ENCODE data around the gene SLC5A1. TPM values are rescaled to one million over a fixed set of nuclear protein-coding genes. Genes with fewer than 3 reads are reported as not detected.

SLC5A1 gene
- not detected in 2 replicates for total RNA-seq

DNA sequence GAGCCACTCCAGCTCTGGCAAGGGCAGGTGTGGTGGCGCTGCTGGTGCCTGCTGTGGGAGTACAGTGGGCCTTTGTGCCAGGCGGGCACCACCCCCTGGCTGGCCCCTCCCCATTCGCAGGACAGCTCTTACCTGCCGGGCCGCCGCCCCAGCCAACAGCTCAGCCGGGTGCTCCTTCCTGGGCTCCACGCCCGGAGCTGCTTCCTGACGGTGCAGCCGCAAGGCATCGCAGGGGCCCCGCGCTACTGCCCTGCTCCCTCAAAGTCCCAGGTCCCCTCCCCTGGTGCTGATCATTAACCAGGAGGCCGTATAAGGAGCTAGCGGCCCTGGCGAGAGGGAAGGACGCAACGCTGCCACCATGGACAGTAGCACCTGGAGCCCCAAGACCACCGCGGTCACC lies at the start of gene SLC5A1:
Gene SLC5A1, plus strand, starts transcription at position 338 of the 400 bp plus-strand sequence. Its CDS starts 21 bp downstream, at position 359.
- DNase-seq: no peak

DNA sequence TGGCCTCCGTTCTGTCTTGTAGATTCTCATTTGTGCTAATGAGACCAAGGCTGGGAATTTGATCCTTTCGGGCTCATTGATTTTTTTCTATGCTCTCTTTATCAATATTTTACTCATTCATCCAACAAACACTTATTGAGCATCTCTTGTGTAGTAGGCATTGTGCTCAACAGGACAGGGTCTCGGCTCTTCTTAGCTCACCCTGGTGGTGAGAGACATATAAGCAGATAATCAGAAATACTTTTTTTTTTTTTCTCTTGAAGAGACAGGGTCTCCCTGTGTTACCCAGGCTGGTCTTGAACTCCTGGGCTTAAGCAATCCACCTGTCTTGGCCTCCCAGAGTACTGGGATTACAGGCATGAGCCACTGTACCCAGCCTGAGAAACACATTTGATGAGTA lies 48.0 kb upstream of the SLC5A1 start:
- peak; percentile 13 for DNase-seq

DNA sequence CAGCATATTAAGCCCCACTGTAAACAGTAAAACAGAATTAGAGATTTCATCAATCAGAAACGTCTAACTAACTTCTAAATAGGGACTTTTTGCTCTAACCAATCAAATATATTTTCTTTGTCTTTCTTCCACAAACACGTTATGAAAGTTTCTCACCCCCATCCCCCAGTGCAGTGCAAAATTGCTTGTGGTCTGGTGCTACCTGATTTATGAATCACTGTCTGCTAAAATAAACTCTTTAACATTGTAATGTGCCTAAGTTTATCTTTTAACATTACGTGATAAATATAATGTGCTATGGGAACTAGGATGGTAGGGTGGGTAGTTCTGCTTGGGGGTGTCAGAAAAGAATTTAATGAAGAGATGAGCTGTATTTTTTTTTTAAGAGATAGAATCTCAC lies 47.3 kb upstream of the SLC5A1 start:
- DNase-seq: no peak

DNA sequence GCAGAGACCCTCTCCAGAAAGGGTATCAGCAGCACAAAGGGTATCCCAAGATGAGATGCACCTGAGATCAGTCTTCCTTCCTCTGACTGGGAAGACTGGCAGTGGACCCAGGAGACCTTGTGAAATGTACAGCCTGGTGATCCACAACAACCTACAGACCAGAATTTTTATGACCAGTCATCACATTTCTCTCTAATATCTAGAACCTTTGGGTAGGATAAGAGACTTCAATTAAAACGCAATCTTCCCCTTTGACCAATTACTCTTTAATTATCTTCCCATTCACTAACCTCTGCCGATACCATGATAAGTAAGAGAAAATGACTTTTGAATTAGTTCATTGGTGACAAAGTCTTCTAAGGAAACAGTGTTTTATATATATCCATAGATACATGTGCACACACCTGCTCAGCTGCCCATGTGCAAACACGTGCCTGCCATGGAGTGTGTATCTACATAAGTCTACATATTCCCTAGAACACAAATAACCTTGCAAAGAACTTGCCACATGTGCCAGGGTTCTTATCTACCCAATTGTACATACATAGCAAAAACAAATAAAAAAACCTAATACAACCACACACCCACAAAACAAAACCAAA lies 44.2 kb upstream of the SLC5A1 start:
- DNase-seq: no peak

DNA sequence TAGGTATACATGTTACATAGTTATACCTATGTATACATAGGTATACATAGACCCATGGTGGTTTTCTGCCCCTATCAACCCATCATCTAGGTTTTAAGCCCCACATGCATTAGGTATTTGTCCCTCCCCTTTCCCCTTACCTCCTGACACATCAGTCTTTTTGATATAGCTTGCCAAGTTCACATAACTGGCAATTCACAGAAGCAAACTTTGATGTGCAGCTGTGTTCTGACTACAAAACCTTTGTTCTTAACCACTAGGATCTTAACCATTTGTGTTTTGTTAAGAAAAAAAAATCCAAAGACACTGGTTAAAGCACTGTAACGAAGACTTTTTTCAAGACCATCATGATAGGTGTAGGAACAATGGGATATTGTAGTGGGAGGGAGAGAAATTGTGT lies 42.9 kb upstream of the SLC5A1 start:
- DNase-seq: no peak

DNA sequence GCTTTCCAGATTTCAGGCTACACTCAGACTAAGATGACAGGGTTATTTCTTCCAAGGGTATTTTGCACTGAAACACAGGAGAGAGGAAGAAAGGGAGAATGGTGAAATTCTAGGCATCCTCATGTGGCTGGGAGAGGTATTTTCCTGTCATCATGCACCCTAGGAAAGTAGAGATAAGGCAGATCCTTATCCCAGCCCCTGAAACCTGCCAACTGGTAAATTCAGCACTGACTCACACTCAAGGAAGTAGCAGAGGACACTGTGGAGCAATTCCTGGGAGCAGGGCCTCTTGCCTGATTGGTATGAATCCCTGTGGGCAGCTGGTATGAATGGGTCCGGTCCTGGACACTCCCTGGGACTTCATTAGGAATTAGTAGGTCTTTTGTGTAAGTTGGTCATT lies 37.6 kb upstream of the SLC5A1 start:
- DNase-seq: no peak

DNA sequence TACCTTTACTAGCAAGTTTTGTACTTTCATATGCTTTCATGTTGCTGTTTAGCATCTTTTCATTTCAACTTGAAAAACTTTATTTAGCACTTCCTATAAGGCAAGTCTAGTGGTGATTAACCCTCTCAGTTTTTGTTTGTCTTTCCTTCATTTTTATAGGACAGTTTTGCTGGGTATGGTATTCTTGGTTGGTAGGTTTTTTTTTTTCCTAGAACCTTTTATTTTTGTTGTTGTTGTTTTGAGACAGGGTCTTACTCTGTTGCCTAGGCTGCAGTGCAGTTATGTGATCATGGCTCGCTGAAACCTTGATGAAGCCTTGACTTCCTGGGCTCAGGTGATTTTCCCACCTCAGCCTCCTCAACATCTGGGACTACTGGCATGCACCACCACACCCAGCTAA lies 29.9 kb upstream of the SLC5A1 start:
- DNase-seq: no peak

DNA sequence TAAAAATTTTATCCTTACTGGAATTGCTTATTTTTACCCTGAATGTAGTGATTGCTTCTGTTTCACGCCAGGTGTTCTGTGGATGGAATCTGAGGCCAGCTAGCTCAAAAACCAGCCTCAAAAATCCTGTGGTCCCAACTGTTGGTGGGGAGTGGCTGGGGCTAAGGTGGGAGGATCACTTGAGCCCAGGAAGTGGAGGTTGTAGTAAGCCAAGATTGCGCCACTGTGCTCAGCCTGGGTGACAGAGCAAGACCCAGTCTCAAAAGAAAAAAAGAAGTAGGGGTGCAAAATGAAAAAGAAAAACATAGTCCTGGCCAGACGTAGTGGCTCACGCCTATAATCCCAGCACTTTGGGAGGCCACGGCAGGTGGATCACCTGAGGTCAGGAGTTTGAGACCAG lies 27.0 kb upstream of the SLC5A1 start:
- DNase-seq: no peak

DNA sequence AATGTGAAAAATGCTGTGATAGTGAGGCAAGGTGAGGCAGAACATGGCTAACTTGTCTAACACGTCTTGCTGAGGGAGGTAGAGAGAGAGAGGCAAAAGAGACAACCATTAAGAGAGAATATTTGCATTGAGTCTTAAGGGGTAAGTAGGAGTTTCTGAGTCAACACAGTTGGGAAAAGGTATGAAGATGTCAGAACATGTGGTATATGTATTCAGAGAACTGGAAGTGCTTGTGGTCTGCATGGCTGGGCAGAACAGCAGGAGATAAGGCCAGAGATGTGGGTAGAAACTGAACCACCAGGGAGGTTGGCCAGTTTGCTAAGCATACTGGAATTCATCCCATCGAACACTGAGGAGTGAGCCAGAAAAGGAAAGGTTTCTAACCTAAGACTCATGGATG lies 25.0 kb upstream of the SLC5A1 start:
- DNase-seq: no peak

DNA sequence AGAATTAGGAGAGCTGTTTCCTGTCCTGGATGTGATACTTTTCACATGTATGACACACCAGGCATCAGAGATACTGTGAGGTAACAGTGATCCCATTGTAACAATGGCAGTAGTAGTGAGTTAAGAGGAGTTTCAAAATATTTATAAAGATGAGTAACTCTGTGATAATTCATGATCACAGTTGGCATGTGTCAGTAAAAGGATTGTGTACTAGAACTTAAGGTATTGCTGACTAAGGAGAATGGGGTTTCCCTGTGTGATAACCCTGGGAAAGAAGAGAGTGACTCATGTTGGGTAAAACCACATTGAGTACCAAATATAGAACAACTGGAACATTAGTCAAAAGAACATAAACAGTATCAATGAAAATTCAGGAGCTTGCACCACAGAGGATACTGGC lies 22.9 kb upstream of the SLC5A1 start:
- DNase-seq: peak; percentile 27

DNA sequence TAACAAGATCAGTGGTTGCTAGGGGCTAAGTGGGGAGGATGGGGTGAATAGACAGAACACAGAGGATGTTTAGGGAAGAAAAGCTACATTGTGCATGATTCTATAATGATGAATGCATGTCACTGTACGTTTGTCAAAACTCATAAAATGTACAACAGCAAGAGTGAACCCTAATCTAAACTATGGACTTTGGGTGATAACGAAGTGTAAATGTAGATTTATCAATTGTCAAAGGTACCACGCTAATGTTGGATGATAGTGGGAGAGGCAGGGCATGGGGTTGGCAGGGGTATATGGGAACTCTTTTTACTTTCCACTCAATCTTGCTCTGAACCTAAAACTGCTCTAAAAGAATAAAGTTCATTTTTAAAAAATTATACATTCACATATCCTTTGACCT lies 21.3 kb upstream of the SLC5A1 start:
- DNase-seq: no peak

DNA sequence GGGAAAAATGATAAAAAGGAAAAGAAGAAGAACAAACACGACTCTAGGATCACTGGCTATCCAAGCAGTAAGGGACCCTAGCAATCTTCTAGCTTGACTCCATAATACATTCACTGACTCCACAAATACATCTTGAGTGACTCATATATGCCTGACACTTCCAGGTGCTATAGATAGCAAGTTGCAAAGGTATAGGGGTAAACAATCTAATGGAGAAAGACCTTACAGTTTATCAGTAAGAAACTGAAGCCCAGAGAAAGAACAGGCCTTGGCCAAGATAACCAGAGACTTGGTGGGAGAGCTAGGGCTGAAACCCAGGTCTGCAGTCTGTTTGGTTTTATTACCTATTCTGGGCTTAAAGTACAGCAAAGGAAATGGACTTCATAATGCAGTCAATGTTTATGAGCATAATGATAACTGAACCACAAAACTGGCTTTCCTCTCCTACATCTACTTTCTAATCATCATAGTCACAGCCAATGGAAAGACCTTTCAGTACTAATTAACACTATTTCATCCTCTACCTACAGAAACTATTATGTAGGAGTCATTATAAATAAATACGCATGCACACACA lies 19.7 kb upstream of the SLC5A1 start:
- no peak for DNase-seq

DNA sequence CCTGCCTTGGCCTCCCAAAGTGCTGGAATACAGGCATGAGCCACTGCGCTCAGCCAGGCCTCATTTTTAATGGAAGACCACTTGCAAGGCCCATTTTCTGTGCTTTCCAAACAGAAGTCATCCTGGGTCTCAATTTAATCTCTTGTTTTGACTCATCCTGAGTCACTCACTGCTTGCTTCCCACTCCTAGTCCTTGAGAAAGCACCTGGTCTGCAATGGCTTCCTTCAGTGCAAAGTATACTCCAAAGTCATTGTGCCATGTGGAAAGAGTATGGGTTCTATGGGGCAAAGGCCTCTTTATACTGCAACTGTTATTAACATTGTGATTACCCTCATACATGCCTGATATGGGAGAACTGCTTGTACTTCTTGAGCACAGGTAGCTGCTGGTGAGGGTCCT lies 18.3 kb upstream of the SLC5A1 start:
- no peak for DNase-seq

DNA sequence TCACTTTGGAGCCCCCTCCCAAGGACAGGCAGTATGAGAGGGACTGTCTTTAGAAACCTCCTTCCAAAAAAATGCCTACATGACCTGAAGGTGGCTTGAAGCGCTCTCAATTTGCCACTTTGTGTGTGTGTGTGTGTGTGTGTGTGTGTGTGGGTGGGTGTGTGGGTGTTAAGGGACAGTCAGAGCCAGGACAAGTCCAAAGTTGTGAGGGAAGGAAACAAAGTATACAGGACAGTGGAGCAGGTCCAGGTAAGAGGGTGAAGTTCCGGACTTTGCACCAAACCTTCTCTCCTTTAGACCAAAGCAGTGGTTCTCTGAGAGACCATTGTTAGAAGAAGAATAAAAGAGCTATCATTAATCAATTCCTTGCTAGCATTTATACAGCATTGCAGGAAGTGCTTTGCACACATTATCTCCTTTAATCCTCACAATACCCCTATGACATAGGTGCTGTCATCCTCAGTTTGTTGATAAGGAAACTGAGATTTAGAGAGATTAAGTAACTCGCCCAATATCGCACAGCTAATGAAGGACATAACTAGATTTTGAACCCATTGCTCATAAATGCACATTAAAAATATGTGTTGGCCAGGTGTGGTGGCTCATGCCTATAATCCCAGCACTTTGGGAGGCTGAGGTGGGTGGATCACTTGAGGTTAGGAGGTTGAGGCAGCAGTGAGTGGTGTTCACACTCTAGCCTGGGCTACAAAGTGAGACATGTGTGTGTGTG lies 12.4 kb upstream of the SLC5A1 start:
- DNase-seq: no peak

DNA sequence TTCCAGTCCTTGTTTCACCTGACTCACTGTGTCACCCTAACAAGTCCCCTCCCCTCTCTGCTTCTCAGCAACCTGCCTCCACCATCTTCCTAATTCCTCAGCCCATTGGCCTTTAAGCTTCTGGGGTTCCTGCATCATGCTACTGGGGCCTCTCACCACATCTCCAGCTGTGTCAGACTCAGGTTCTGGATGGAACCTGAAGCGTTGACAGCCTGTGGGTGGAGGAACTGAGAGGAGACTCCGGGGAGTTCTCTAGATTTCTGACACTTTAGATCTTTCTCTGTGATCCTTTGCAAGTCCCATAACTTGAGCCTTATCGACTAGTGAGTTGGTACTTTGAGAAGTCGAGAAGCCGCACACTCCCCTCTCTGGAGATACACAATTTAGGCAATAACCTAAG lies 11.6 kb upstream of the SLC5A1 start:
- DNase-seq: no peak

DNA sequence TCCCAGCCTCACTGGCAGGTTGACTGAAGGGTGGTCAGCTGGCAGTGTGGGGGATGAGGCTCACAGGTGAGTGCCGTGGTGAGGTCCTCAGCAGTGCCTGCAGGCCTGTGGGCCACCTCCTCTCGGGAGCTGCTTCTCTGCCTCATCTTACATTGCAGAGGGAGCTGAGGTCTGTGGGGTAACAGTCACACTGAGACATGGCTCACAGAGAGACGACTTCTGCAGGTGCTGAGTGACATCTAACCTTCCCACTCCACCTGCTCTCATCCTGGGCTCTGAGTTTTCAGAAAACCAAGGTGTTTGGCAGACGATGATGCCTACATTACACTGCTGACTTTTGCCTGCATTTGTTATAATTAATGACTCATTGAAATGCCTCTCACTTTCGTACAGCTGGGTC lies 8.8 kb upstream of the SLC5A1 start:
- DNase-seq: no peak

DNA sequence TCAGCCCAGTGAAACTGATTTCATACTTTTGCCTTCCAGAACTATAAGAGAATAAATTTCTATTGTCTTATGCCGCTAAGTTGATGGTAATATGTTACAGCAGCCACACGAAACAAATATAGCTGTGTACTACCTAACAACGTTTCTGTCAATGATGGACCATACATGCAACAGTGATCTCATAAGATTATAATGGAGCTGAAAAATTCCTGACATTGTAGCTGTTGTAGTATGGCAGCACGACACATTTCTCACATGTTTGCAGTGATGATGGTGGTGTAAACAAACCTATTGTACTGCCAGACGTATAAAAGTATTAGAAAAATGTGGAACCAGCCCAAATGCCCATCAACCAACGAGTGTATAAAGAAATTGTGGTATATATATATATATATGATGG lies 5.8 kb upstream of the SLC5A1 start:
- DNase-seq: no peak

DNA sequence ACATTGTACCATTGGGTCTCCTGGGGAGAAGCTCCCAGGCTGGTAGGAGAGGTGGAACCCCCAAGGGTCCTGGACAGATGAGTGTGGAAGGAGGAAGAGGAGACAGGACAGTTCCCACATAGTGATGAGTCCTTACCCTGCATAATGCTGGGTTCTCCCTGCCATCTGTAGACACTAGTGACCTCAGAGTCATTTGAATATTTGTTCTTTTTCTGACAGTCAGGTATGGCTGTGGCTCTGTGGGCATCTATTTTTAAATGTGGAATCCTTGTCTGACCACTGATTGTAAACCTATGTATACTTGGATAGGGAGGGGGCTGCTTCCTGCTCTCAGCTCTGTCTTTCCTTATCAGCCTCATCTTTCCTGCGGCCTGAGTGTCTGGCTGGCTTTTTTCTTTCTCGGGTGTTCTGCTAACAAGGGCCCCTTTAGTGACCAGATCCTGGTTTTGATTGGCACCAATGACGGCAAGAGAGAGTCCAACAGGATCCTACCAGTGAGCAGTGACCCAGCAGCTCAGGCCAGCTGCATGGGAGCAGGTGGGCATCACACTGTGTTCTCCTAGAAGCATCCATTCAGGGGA lies 2.6 kb upstream of the SLC5A1 start:
- DNase-seq: no peak

DNA sequence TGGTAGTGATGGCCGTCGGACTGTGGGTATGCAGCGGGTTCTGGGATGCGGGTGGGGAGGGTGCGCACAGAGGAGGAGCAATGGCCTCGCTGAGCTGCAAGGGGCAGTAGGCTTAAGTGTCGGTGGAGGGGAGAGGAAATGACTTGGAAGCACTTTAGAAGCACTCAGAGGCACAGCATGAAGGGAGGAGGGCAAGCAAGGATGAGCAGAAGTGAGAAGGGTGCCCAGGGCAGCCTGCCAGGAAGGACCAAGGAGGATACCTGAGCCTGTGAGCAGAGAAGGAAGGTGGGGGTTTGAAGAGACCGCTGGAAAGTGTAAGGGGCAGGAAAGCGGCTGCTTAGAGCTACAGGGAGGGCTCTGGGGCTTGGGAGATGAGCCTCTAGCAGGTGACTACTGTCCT lies 330 bp downstream of the SLC5A1 start:
- DNase-seq: no peak

DNA sequence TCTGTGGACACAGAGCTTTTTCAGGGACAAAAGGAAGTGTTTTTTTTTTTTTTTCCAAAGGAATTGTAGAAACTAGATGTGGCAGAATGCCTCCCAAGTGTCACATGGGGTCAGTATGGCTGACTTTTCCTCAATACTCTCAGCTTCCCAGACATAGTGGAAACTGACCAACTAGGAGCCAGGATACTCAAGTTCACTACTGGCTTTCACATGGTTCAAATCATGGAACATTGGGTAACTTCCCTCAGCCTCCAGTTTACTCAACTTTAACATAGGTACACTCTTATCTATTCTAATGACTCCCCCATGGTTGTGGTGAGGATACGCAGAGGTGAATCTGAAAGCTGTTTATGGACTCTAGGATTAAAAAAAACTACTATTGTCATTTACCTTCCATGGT lies 1.4 kb downstream of the SLC5A1 start:
- no peak for DNase-seq

DNA sequence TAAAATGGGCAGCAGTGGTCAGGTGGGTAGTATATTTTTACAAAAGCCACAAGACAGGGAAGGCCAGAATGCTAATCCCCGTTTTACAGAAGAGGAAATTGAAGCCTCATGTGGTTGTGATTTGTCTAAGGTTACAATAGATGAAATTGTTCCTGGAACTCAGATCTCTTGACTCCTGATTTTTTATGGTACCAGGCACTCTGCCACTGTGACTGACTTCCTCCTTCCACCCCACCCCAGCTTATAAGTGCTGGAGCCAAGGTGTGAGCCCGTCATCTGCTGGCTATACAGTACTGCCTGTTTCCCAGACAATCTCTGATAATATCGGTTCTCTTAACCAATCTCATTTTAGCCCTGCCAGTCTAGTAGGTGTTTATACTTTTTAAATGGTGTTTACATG lies 1.9 kb downstream of the SLC5A1 start:
- no peak for DNase-seq

DNA sequence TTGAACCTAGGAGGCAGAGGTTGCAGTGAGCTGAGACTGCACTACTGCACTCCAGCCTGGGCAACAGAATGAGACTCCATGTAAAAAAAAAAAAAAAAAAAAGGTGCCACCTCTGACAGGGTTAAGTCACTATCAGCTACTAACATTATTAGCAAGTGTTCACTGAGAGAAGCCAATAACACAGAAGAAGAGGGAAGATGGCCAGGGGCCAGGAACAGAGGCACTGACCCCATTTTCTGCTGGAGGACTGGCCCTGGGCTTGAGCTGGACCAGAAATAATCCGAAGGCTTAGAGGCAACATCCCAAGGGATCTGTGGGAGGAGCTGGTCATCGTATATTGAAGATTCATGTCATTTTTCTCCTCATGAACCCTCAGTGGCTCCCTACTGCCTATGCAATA lies 5.0 kb downstream of the SLC5A1 start:
- no peak for DNase-seq

DNA sequence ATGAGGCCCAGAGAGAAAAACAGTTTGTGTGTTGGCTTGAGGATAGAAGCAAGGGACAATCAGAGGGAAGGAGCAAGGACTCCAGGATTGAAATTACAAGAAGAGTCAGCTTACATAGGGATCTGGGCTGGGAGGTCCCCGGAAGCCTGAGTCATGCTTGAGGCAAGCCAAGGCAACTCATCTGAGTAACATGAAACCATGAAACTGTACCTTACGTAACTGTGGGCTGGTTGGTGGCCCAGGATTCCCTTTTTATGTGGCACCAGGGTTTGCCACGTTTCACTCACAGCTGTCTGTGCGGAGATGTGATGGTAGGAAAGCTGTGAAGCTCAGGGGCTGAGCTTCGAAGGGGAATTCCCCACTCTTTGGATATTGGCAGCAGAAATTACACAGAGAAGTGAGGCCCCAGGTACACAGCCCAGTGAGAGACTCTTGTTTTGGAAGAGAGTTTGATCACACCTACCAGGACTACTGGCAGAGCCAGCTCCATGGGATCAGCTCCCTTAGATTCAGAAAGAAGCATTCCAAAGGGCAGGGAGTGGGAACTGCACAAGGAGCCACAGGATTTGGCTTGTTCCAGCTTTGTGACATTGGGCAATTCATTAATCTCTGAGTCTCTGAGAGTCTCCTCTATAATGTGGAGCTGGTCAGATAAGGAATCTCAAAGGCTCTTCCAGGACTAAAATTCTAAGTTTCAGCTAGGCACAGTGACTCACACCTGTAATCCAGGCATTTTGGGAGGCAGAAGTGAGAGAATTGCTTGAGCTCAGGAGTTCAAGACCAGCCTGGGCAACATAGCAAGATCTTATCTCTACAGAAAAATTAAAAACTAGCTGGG lies 7.8 kb downstream of the SLC5A1 start:
- no peak for DNase-seq
